PC-9 (cell line): Measurements from ENCODE around the gene TNFRSF4. TPM values are rescaled to one million over a fixed set of nuclear protein-coding genes. Genes with fewer than 3 reads are reported as not detected.

Source experiments
- BruUV-seq: library from RNA; stranded (reverse); fragments of 400-500 nt; replicated peaks from 2 replicates; lab custom pipeline; 2021; lab: Mats Ljungman, UMichigan
- CTCF ChIA-PET: fragments of 300-600 bp; sonication (Branson Sonifier 250); formaldehyde crosslinking; loops from one replicate; lab custom pipeline; 2022; ENCODE audit warnings: antibody characterized with exemption; lab: Charles Lee
- POLR2A ChIA-PET: fragments of 300-600 bp; sonication (Branson Sonifier 250); formaldehyde crosslinking; loops from one replicate; lab custom pipeline; 2022; ENCODE audit warnings: antibody characterized with exemption; ENCODE audit not compliant: unreplicated experiment; lab: Charles Lee
- DNase-seq, 2 experiments: peaks; one replicate each; pipeline versions ENCODE4 v3.0.0 to v3.0.0-alpha.2; 2015 to 2022; ENCODE audit warnings: mixed read lengths in 1 of 2
- H2AFZ ChIP-seq: fragments of 200-600 bp; sonication (generic); 2 replicates; pipeline ENCODE4 v1.8.1; 2017; ENCODE audit warnings: antibody characterized with exemption
- H3F3A ChIP-seq: fragments of 200-600 bp; sonication (generic); 2 replicates; pipeline ENCODE4 v1.8.1; 2017; ENCODE audit warnings: antibody characterized with exemption, mild to moderate bottlenecking, low read depth; ENCODE audit not compliant: insufficient read depth
- H3K27ac ChIP-seq: fragments of 200-600 bp; sonication (generic); 2 replicates; pipeline ENCODE4 v1.6.1; 2016; ENCODE audit warnings: mixed run types
- H3K27me3 ChIP-seq: fragments of 200-600 bp; sonication (generic); 2 replicates; pipeline ENCODE4 v1.6.1; 2016; ENCODE audit warnings: low read depth, mixed run types; ENCODE audit not compliant: insufficient read depth
- H3K36me3 ChIP-seq: fragments of 200-600 bp; sonication (generic); 2 replicates; pipeline ENCODE4 v1.6.1; 2016; ENCODE audit warnings: low read depth, mixed run types
- H3K4me1 ChIP-seq: fragments of 200-600 bp; sonication (generic); replicated peaks from 2 replicates; pipeline ENCODE4 v1.6.1; 2016; ENCODE audit warnings: mixed run types; ENCODE audit not compliant: insufficient read depth
- H3K4me2 ChIP-seq: fragments of 200-600 bp; sonication (generic); 2 replicates; pipeline ENCODE4 v1.6.1; 2017; ENCODE audit warnings: mixed run types
- H3K4me3 ChIP-seq: fragments of 200-600 bp; sonication (generic); 2 replicates; pipeline ENCODE4 v1.6.1; 2016; ENCODE audit warnings: mixed run types
- H3K79me2 ChIP-seq: fragments of 200-600 bp; sonication (generic); 2 replicates; pipeline ENCODE4 v1.6.1; 2017; ENCODE audit warnings: low read depth, mixed run types
- H3K9me2 ChIP-seq: fragments of 200-600 bp; sonication (generic); 2 replicates; pipeline ENCODE4 v1.8.1; 2017; ENCODE audit warnings: mild to moderate bottlenecking; ENCODE audit not compliant: insufficient read depth
- H3K9me3 ChIP-seq: fragments of 200-600 bp; sonication (generic); 2 replicates; pipeline ENCODE4 v1.8.1; 2016; ENCODE audit warnings: low read depth; ENCODE audit not compliant: insufficient read depth
- H4K20me1 ChIP-seq: fragments of 200-600 bp; sonication (generic); 2 replicates; pipeline ENCODE4 v1.8.1; 2017; ENCODE audit not compliant: insufficient read depth
- CTCF ChIP-seq: fragments of 200-600 bp; sonication (generic); conservative IDR thresholded peaks from 2 replicates; pipeline ENCODE4 v1.6.1; 2017; ENCODE audit warnings: mixed run types, antibody characterized with exemption, mild to moderate bottlenecking, moderate library complexity
- EZH2 ChIP-seq: fragments of 200-600 bp; sonication (generic); IDR thresholded peaks from 2 replicates; pipeline ENCODE4 v1.8.0; 2017; ENCODE audit warnings: antibody characterized with exemption, low read depth
- intact Hi-C: fragments of 100-400 bp; cut with micrococcal nuclease; formaldehyde crosslinking; loops from one replicate; pipeline ENCODE4 v1.10.0; 2022; ENCODE audit not compliant: unreplicated experiment
- total RNA-seq: library from RNA; stranded (reverse); gene quantifications from 2 replicates; pipeline ENCODE4 v1.2.3, GENCODE V29; 2021

TNFRSF4 gene
- total RNA-seq, 1 experiment from 2014 or later, result 0.20 TPM

GRCh38 chr1:1215080-1215676 is 1.2 kb upstream of the TNFRSF4 start:
- DNase-seq, result no peak
- ChIA-PET POLR2A (no interaction called here), CTCF (no interaction called here)
- no peaks in the 10 kb centered on the region for H3K79me2 ChIP-seq
- BruUV-seq, result no TSS peak
- no peaks in the 10 kb centered on the region for H3K36me3 ChIP-seq
- H3K27ac ChIP-seq, result no peak overlapping the region
- TF ChIP-seq EZH2, result no peak
- no peak for TF ChIP-seq CTCF
- no peak overlapping the region for H2AFZ ChIP-seq
- intact Hi-C loops, result no loop called here
- H3K27me3 ChIP-seq, result no peaks in the 10 kb centered on the region
- H3F3A ChIP-seq, result peaks cover 6% of the 10 kb centered on the region
- no peak overlapping the region for H3K4me2 ChIP-seq
- H3K4me1 ChIP-seq, result no peaks in the 10 kb centered on the region
- H3K4me3 ChIP-seq, result no peak overlapping the region
- no peaks in the 10 kb centered on the region for H3K9me3 ChIP-seq
- no peaks in the 10 kb centered on the region for H3K9me2 ChIP-seq
- H4K20me1 ChIP-seq, result 0 out of 2 replicates have a peak, but pooled peaks cover 4% of the 10 kb centered on the region

- 0 out of 2 replicates have a peak, but pooled peaks cover 4% of the 10 kb centered on the region for H4K20me1 ChIP-seq
- no peak overlapping the region for H3K4me3 ChIP-seq
- H3K4me1 ChIP-seq, result peaks cover 8% of the 10 kb centered on the region
- intact Hi-C loops, result no loop called here
- no peaks in the 10 kb centered on the region for H3K27me3 ChIP-seq
- no peak overlapping the region for H2AFZ ChIP-seq
- POLR2A ChIA-PET, result no interaction called here
- H3K4me2 ChIP-seq, result no peak overlapping the region
- no peak for DNase-seq
- no peaks in the 10 kb centered on the region for H3K9me3 ChIP-seq
- H3K36me3 ChIP-seq, result no peaks in the 10 kb centered on the region
- TF ChIP-seq EZH2 (no peak), CTCF (no peak)
- CTCF ChIA-PET, result no interaction called here
- H3K27ac ChIP-seq, result no peak overlapping the region
- no TSS peak for BruUV-seq
- peaks cover under 1% of the 10 kb centered on the region; the same call in 1 of the 2 replicates for H3F3A ChIP-seq
- H3K9me2 ChIP-seq, result no peaks in the 10 kb centered on the region
- H3K79me2 ChIP-seq, result no peaks in the 10 kb centered on the region
These were observed 1.1 kb downstream of the TNFRSF4 start for GRCh38 chr1:1212780-1213344.

- H3K36me3 ChIP-seq, result no peaks in the 10 kb centered on the region
- H3K9me2 ChIP-seq, result no peaks in the 10 kb centered on the region
- no peaks in the 10 kb centered on the region for H3K79me2 ChIP-seq
- intact Hi-C loops, result no loop called here
- peaks cover 11% of the 10 kb centered on the region for H3K4me1 ChIP-seq
- no peak for TF ChIP-seq CTCF
- TF ChIP-seq EZH2, result no peak
- no peak overlapping the region for H2AFZ ChIP-seq
- no peaks in the 10 kb centered on the region for H3K9me3 ChIP-seq
- DNase-seq, result no peak
- H3K27ac ChIP-seq, result no peak overlapping the region
- H3F3A ChIP-seq, result peaks cover 7% of the 10 kb centered on the region; the same call in 1 of the 2 replicates
- BruUV-seq, result no TSS peak
- H4K20me1 ChIP-seq, result 0 out of 2 replicates have a peak, but pooled peaks cover 4% of the 10 kb centered on the region
- no peak overlapping the region for H3K4me3 ChIP-seq
- no peak overlapping the region for H3K4me2 ChIP-seq
- CTCF ChIA-PET, result no interaction called here
- H3K27me3 ChIP-seq, result no peaks in the 10 kb centered on the region
- POLR2A ChIA-PET, result no interaction called here
These were observed 2.2 kb downstream of the TNFRSF4 start for GRCh38 chr1:1211541-1212441.
